Effector memory CD8-positive, alpha-beta T cell (primary cell): ENCODE measurements around the gene LYPD1.

ENCODE experiments used
- ATAC-seq: fragments of 150-1000 bp; cut with Tn5 transposase; replicated peaks from 2 replicates; pipeline ENCODE4 v1.10.0; 2021; ENCODE audit warnings: mild to moderate bottlenecking, moderate library complexity
- DNase-seq, 3 experiments: peaks; one replicate each; pipeline ENCODE4 v3.0.0; 2021
- H3K27ac Mint-ChIP-seq, 2 donors: one replicate each; pipeline ENCODE4 v1.8.0; 2022; ENCODE audit warnings: mild to moderate bottlenecking in 2 of 2, mixed read lengths in 2 of 2, moderate library complexity in 2 of 2
- H3K27me3 Mint-ChIP-seq, 2 donors: one replicate each; pipeline ENCODE4 v1.8.0; 2022; ENCODE audit warnings: mixed read lengths in 2 of 2
- H3K36me3 Mint-ChIP-seq: one replicate; pipeline ENCODE4 v1.8.0; 2022; ENCODE audit warnings: mild to moderate bottlenecking, moderate library complexity, mixed read lengths; ENCODE audit not compliant: insufficient read depth
- H3K4me1 Mint-ChIP-seq, 2 donors: one replicate each; pipeline ENCODE4 v1.8.0; 2022; ENCODE audit warnings: low read depth in 2 of 2, mixed read lengths in 2 of 2
- H3K4me3 Mint-ChIP-seq, 2 donors: one replicate each; pipeline ENCODE4 v1.8.0; 2022; ENCODE audit warnings: mild to moderate bottlenecking in 2 of 2, mixed read lengths in 2 of 2, moderate library complexity in 2 of 2
- H3K9me3 Mint-ChIP-seq, 2 donors: one replicate each; pipeline ENCODE4 v1.8.0; 2022; ENCODE audit warnings: mixed read lengths in 2 of 2

LYPD1 gene

DNA sequence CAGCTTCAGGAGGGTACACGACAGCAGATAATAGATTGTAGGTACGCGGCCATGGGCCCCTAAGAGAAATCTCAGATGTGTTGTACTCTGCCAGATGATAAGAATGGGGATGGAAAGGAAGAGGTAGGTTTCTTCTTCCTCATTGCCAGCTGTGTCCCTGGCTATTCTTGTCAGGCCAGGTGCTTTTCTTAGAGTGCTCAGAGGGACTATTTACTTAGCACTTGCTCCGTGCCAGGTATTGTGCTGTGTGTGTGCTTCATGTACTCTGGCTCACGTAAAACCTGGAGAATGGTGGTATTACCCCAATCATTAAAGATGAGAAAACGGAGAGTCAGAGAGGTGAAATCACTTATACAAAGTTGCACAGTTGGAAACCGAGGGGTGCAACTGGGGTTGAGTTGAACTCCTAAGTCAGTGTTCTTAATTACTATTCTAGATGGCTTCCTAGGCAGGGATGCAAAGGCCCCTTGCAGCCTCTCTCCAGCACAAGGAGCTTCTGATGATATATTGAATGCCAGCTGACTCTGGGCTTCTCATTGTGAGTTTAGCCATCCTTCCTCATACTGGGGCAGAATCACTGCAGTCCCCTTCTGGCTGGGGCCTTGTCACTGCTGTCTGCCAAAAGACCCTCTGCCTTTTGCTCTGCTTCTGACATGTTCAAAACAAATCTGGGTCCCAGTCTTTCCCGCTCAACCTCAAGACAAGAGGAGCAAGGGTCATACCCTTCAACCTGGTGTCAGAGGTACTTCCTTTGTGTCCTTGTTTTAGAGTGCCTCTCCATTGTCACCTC, 60.7 kb downstream of the LYPD1 start:
- no peaks in the 10 kb centered on the region for H3K27me3 Mint-ChIP-seq
- no peak overlapping the region for H3K4me3 Mint-ChIP-seq
- DNase-seq (no peak), ATAC-seq (no peak)
- no peaks in the 10 kb centered on the region for H3K4me1 Mint-ChIP-seq
- peaks cover 2 to 32% of the 10 kb centered on the region in 2 donors for H3K9me3 Mint-ChIP-seq
- no peaks in the 10 kb centered on the region for H3K36me3 Mint-ChIP-seq
- no peak overlapping the region for H3K27ac Mint-ChIP-seq

GRCh38 chr2:132608311-132608710, 61.7 kb downstream of the LYPD1 start:
- Mint-ChIP-seq H3K36me3 (no peaks in the 10 kb centered on the region), H3K4me3 (no peak overlapping the region), H3K4me1 (no peaks in the 10 kb centered on the region), H3K9me3 (peaks cover 2 to 33% of the 10 kb centered on the region in 2 donors), H3K27ac (no peak overlapping the region), H3K27me3 (no peaks in the 10 kb centered on the region)
- ATAC-seq, result no peak
- no peak for DNase-seq

GRCh38 chr2:132607426-132608090, 62.4 kb downstream of the LYPD1 start:
- Mint-ChIP-seq H3K9me3 (peaks cover 2 to 33% of the 10 kb centered on the region in 2 donors), H3K4me3 (no peak overlapping the region), H3K27me3 (no peaks in the 10 kb centered on the region), H3K4me1 (no peaks in the 10 kb centered on the region), H3K27ac (no peak overlapping the region), H3K36me3 (no peaks in the 10 kb centered on the region)
- ATAC-seq (no peak), DNase-seq (no peak)

GRCh38 chr2:132606649-132607048, 63.4 kb downstream of the LYPD1 start:
- no peak overlapping the region for H3K27ac Mint-ChIP-seq
- ATAC-seq (no peak), DNase-seq (no peak)
- no peaks in the 10 kb centered on the region for H3K4me1 Mint-ChIP-seq
- H3K9me3 Mint-ChIP-seq, result peaks cover 2 to 33% of the 10 kb centered on the region in 2 donors
- H3K27me3 Mint-ChIP-seq, result no peaks in the 10 kb centered on the region
- H3K4me3 Mint-ChIP-seq, result no peak overlapping the region
- no peaks in the 10 kb centered on the region for H3K36me3 Mint-ChIP-seq

DNA sequence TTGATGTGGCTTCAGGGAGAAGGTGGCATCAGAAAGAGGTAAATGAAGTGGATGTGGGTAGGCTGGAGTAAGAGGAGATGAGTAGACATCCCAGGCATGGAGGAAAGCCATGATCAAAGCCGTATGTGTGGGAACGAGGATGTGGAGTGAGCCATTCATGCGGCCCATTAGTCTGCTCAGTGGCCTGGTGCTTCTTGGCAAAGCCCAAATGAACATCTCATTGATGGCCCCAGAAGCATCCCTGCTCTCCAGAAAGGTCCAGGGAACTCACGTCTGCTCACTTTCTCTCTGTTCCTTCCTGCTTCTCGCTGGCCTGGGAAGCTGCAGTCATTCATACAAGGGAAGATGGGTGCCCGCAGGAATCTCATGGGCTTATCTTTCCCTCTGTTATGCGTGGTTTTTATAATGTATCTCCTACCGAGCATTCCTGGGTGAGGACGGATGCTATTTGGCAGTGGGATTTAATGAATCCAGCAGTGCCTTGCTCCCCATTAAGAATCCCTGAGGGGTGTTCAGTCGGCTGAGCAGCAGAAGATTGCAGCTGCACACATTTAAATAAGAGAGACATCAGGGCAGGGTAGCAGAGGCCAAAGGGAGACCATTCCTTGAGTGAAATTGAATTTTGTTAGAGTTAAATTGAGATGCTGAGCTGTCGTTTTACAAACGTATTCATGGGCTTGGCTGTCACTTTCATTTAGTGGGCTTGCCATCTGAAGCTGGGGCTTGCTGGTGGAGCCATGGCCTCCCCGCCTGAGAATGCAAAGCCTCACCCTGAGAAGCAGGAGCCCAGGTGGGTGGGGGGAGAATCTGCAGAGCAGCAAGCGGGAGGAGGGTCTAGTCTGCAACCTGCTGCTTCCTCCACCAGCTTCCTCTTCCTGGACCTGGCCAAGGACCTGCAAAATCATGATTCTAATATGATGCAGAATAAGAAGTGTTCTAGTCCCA, 64.5 kb downstream of the LYPD1 start:
- DNase-seq (no peak), ATAC-seq (no peak)
- no peaks in the 10 kb centered on the region for H3K27me3 Mint-ChIP-seq
- no peaks in the 10 kb centered on the region for H3K36me3 Mint-ChIP-seq
- H3K4me3 Mint-ChIP-seq, result no peak overlapping the region
- H3K4me1 Mint-ChIP-seq, result no peaks in the 10 kb centered on the region
- H3K27ac Mint-ChIP-seq, result no peak overlapping the region
- peaks cover 2 to 38% of the 10 kb centered on the region in 2 donors for H3K9me3 Mint-ChIP-seq

DNA sequence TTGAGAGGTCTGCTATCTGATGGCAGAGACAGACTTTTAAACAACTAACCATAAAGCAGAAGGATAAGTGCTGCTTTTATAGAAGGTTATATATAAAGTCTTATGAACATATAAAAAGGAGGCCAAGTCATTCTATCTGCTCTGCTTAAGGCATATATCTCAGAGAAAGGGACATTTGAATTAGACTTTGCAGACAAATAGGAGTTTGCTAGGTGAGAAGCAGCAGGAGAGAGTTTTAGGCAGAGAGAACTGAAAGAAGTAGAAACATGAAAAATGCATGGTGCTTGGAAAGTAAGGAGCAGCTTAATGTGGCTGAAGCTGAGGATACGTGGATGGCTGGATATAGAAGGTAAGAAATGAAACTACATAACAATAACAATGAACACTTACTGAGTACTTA, 65.4 kb downstream of the LYPD1 start:
- Mint-ChIP-seq H3K4me1 (no peaks in the 10 kb centered on the region), H3K27ac (no peak overlapping the region), H3K27me3 (no peaks in the 10 kb centered on the region), H3K36me3 (no peaks in the 10 kb centered on the region), H3K9me3 (peaks cover 3 to 33% of the 10 kb centered on the region in 2 donors), H3K4me3 (no peak overlapping the region)
- DNase-seq (no peak), ATAC-seq (no peak)

- Mint-ChIP-seq H3K4me1 (no peaks in the 10 kb centered on the region), H3K36me3 (no peaks in the 10 kb centered on the region), H3K27ac (no peak overlapping the region), H3K9me3 (peaks cover 9 to 21% of the 10 kb centered on the region in 2 donors), H3K4me3 (no peak overlapping the region), H3K27me3 (no peaks in the 10 kb centered on the region)
- DNase-seq (no peak), ATAC-seq (no peak)
Measured at GRCh38 chr2:132599556-132599955, 70.4 kb downstream of the LYPD1 start.

DNA sequence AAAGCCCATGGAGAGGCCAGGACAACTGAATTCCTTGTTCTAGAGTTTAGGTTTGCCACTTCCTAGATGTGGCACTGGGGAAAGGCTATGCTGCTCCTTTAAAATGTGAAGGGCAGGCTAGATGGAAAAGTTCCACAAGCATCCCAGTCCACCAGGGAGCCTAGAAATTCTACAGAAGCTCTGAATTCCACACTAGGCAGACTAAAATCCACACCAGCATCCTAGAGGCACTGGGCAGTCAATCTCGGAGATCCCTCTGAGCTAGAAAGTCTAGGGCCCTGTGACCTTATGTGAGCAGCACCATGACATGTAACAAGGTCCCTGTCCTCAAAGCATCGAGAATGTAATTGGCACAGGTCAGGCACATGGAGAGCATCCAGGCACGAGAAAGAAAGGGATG, 71.5 kb downstream of the LYPD1 start:
- Mint-ChIP-seq H3K4me1 (no peaks in the 10 kb centered on the region), H3K36me3 (no peaks in the 10 kb centered on the region), H3K4me3 (no peak overlapping the region), H3K9me3 (peaks cover 9 to 17% of the 10 kb centered on the region in 2 donors), H3K27me3 (no peaks in the 10 kb centered on the region), H3K27ac (no peak overlapping the region)
- ATAC-seq, result no peak
- DNase-seq, result no peak

DNA sequence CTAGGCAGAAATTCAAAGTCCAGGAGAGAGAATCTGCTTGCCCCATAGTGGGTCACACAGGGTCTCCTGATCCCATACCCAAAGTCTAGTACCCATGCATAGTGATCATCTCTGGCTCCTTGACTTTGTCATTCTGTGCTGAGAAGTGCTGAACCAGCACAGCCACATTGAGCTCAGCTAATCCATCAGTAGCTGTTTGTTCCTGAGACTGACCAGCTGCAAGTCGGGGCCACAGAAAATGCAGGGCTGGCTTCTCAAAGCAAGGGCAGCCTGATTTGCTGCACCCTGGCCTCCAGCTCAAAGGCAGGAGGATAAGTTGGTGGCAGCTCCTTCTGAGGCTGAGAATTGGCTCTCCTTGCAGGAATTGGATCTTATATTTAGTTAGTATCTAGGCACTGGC, 72.2 kb downstream of the LYPD1 start:
- H3K4me1 Mint-ChIP-seq, result no peaks in the 10 kb centered on the region
- no peak overlapping the region for H3K4me3 Mint-ChIP-seq

DNA sequence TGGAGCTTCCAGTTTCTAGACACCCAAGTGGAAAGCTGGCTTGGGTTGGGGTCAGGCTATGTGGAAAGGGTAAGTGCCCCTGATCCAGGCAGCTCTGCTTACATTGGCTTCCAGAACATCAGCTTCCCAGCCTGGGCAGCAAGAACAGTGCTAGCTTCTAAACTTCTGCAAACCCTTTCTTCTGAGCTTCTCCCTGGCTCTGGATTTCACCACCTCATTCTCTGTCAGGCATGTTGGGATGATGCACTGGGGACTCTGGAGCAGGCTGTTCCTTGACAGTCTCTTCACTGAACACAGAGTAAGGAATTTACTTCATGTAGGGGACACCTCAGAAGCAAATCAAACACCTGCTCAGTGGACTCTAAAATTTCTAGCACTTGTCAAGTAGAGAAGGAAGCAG, 72.8 kb downstream of the LYPD1 start:
- DNase-seq (no peak), ATAC-seq (no peak)
- Mint-ChIP-seq H3K4me1 (no peaks in the 10 kb centered on the region), H3K27ac (no peak overlapping the region), H3K9me3 (peaks cover 10 to 22% of the 10 kb centered on the region in 2 donors), H3K4me3 (no peak overlapping the region), H3K36me3 (no peaks in the 10 kb centered on the region), H3K27me3 (no peaks in the 10 kb centered on the region)

More for the DNA sequence above, 72.2 kb downstream of the LYPD1 start:
- Mint-ChIP-seq H3K27ac (no peak overlapping the region), H3K27me3 (no peaks in the 10 kb centered on the region), H3K36me3 (no peaks in the 10 kb centered on the region), H3K9me3 (peaks cover 9 to 17% of the 10 kb centered on the region in 2 donors)
- DNase-seq, result no peak
- ATAC-seq, result no peak

GRCh38 chr2:132595693-132596092, 74.3 kb downstream of the LYPD1 start:
- ATAC-seq (no peak), DNase-seq (no peak)
- Mint-ChIP-seq H3K4me3 (no peak overlapping the region), H3K36me3 (no peaks in the 10 kb centered on the region), H3K27me3 (no peaks in the 10 kb centered on the region), H3K9me3 (peaks cover 13 to 24% of the 10 kb centered on the region in 2 donors), H3K27ac (no peak overlapping the region), H3K4me1 (no peaks in the 10 kb centered on the region)

DNA sequence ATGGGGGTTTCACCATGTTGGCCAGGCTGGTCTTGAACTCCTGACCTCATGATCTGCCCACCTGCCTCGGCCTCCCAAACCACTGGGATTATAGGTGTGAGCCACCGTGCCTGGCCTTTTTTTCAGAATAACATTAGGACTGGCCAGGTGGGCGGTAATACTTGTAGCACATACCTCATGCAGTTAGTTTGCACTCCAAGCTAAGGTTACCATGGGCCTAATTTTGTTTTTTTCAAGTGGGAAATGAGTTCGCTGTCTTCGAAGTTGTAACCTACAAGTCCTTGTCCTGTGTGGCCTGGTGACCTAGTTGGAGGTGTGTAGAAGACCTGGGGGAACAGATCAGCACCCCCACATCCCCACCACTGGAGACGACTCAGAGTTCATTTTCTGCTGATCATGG, 74.8 kb downstream of the LYPD1 start:
- no peak for ATAC-seq
- H3K27me3 Mint-ChIP-seq, result no peaks in the 10 kb centered on the region
- H3K4me1 Mint-ChIP-seq, result no peaks in the 10 kb centered on the region
- no peaks in the 10 kb centered on the region for H3K36me3 Mint-ChIP-seq
- DNase-seq, result no peak
- H3K27ac Mint-ChIP-seq, result no peak overlapping the region
- H3K4me3 Mint-ChIP-seq, result no peak overlapping the region
- peaks cover 16 to 29% of the 10 kb centered on the region in 2 donors for H3K9me3 Mint-ChIP-seq
